Large intestine (tissue), 3 donors: Measurements from ENCODE around the gene EIF3J. TPM values are rescaled to one million over a fixed set of nuclear protein-coding genes. Genes with fewer than 3 reads are reported as not detected.
"Not testable (repeated sequence)": the region's sequence is repeated elsewhere in the genome, so short reads cannot be mapped to it uniquely, and the experiment has no call there.

Source experiments
- DNase-seq, 2 donors: peaks; one replicate each; pipeline versions ENCODE4 v3.0.0 to v3.0.0-alpha.2; 2013
- H3K27ac ChIP-seq: one replicate; pipeline ENCODE4 v1.5.1; 2013; ENCODE audit warnings: low read length
- H3K27me3 ChIP-seq: 2 replicates; pipeline ENCODE4 v1.6.1; 2013; ENCODE audit warnings: low read length; ENCODE audit not compliant: control insufficient read depth, insufficient read depth
- H3K36me3 ChIP-seq: 2 replicates; pipeline ENCODE4 v1.6.1; 2013; ENCODE audit warnings: low read length; ENCODE audit not compliant: control insufficient read depth, insufficient read depth
- H3K4me1 ChIP-seq: one replicate; pipeline ENCODE4 v1.6.1; 2013; ENCODE audit warnings: low read length; ENCODE audit not compliant: control insufficient read depth, insufficient read depth
- H3K4me3 ChIP-seq: one replicate; pipeline ENCODE4 v1.5.1; 2013; ENCODE audit warnings: low read length
- H3K9me3 ChIP-seq: one replicate; pipeline ENCODE4 v1.6.1; 2013; ENCODE audit warnings: mild to moderate bottlenecking, low read depth, low read length, moderate library complexity; ENCODE audit not compliant: control insufficient read depth
- WGBS: methylation state at CpG from one replicate; pipeline ENCODE4 v1.1.5; 2013; ENCODE audit warnings: low lambda C conversion rate; ENCODE audit not compliant: insufficient coverage; 5-methylcytosine and 5-hydroxymethylcytosine counted together
- polyA plus RNA-seq: library from polyadenylated mRNA; unstranded; fragments of 120-200 nt; gene quantifications from one replicate; pipeline ENCODE4 v1.2.1, GENCODE V29; 2013

Gene EIF3J
- polyA plus RNA-seq, 1 donor = 62.3 TPM

GRCh38 chr15:44537735-44538240, 841 bp downstream of the EIF3J start:
- H3K9me3 ChIP-seq = no peaks in the 10 kb centered on the region
- H3K4me3 ChIP-seq = peak overlapping the region; percentile 88
- H3K27me3 ChIP-seq = no peaks in the 10 kb centered on the region
- DNase-seq = peak in 1 of 2 donors; percentile 7
- peak overlapping the region; percentile 92 for H3K27ac ChIP-seq
- peaks cover 4% of the 10 kb centered on the region for H3K36me3 ChIP-seq
- peaks cover 13% of the 10 kb centered on the region for H3K4me1 ChIP-seq
- WGBS = 18% methylated on average over 2 of the region's 13 CpGs

DNA sequence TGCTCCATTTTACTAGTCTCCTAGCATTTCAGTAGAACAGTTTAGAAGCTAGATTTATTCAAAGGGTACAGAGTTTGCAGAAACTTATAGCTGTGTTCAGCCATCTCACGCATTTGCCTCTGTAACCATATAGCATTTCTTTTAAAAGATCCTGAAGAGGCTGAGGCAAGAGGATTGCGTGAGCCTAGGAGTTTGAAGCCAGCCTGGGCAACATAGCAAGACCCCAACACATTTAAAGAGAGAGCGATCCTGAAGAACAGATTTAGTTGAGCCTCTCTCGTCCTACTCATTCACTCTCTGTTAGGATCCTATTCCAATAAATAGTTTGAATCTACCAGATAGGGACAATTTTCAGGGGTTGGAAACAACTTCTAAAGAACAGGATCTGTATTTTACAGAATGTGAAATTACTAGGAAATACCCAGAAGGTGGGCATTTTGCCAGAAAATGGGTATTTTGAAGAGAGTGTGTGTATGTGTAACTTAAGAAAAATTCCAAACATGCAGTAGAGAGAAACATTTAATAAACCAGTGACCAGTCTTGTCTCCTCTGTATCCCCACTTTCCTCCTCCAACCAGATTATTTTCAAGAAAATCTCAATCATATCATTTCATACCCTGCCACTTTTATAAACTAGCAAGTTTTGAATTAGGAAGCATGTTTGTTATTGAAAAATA, 4.5 kb downstream of the EIF3J start:
- no peak overlapping the region for H3K27ac ChIP-seq
- H3K4me3 ChIP-seq = no peak overlapping the region
- H3K9me3 ChIP-seq = no peaks in the 10 kb centered on the region
- 100% methylated on average over 1 of the region's 4 CpGs for WGBS
- H3K4me1 ChIP-seq = peaks cover 6% of the 10 kb centered on the region
- peaks cover 6% of the 10 kb centered on the region for H3K36me3 ChIP-seq
- no peak for DNase-seq
- H3K27me3 ChIP-seq = no peaks in the 10 kb centered on the region

DNA sequence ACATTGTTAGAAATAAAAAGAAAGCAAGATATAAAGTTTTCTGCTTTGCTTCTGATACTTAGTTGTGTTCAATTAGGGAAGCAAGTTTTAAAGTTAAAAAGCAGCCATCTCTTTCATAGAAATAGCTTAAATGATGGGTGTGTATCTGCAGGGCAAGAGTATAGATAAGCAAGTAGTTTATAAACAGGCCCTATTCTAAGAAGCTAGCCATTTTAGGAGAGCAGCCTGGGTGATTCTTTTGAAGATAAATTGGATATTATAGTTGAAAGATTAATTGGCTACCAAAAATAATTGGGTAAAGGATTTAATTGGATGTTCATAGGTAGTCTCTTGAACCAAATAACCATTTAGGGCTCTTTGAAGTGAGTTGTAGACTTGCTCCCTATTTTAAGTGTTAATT, 5.6 kb downstream of the EIF3J start:
- no peak for DNase-seq
- no peaks in the 10 kb centered on the region for H3K9me3 ChIP-seq
- no peaks in the 10 kb centered on the region for H3K27me3 ChIP-seq
- H3K36me3 ChIP-seq = peaks cover 6% of the 10 kb centered on the region
- H3K4me1 ChIP-seq = peaks cover 6% of the 10 kb centered on the region
- H3K4me3 ChIP-seq = no peak overlapping the region
- H3K27ac ChIP-seq = no peak overlapping the region

GRCh38 chr15:44544745-44545144, 7.8 kb downstream of the EIF3J start:
- H3K4me1 ChIP-seq, H3K4me3 ChIP-seq, DNase-seq, H3K27me3 ChIP-seq, H3K9me3 ChIP-seq, H3K27ac ChIP-seq, H3K36me3 ChIP-seq: not testable (repeated sequence)
- WGBS = no CpG with 5 or more reads among the region's 5 CpGs

DNA sequence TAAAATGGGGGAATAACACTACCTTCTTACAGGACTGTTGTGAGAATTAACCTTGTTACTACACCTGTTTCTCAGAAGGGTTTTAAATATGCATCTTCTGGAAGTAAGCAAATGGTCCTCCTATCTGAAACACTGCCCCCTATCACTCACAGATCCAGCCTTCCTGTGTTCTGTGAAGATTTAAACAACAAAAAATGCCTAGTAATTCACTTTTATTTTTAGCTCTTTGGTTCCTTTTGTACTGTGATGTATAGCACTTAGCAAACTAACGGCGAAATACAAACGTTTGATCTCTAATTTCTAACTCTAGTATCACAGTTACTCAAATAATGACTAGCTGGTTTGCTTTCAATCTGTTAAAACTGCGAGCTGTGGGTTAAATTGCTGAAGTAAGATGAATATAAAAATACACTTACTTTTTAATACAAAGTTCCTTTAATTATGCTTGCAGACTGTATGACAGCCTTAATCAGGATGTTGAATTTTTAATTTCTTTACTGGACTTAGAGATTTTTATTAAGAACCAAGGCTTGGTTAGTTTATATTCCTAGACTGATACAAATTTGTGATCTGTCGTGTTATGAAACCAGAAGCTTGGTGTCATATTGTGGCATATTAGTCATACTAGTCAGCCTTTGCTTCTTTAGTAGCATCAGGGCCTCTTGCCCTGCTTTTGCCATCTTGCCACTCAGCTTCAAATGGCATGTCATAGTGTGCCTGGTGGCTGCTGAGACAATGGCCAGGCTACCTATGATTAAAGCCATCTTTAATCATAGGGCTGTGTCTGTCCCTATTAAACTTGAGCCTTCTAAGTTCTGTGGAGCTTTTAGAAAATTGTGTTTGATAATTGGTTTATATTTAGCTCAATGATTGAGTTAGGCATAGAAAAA, 9.2 kb downstream of the EIF3J start:
- WGBS = 83% methylated on average over 3 of the region's 5 CpGs
- H3K4me1 ChIP-seq = no peaks in the 10 kb centered on the region
- H3K27ac ChIP-seq = no peak overlapping the region
- no peaks in the 10 kb centered on the region for H3K9me3 ChIP-seq
- H3K27me3 ChIP-seq = no peaks in the 10 kb centered on the region
- no peak for DNase-seq
- H3K4me3 ChIP-seq = no peak overlapping the region
- H3K36me3 ChIP-seq = peaks cover 6% of the 10 kb centered on the region

GRCh38 chr15:44549152-44549551, 12.2 kb downstream of the EIF3J start:
- H3K4me1 ChIP-seq, DNase-seq, H3K27me3 ChIP-seq, H3K27ac ChIP-seq, H3K4me3 ChIP-seq, H3K9me3 ChIP-seq: not testable (repeated sequence)
- WGBS = 80% methylated on average over 2 of the region's 9 CpGs
- peaks cover 17% of the 10 kb centered on the region for H3K36me3 ChIP-seq

DNA sequence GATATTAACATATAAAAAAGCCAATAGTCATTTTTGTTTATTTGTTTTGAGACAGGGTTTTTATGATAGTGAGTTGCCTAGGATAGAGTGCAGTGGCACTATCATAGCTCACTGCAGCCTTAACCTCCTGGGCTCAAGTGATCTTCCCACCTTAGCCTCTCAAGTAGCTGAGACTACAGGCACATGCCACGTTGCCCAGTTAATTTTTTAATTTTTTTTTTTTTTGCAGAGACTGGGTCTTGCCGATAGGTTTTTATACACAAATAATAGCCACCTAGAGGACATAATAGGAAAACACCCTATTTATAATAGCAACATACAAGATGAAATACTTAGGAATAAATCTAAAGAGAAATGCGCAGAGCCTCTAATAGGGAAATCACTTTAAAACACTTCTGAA, 13.3 kb downstream of the EIF3J start:
- no peak overlapping the region for H3K4me3 ChIP-seq
- no peak for DNase-seq
- peaks cover 22% of the 10 kb centered on the region for H3K36me3 ChIP-seq
- H3K27ac ChIP-seq = no peak overlapping the region
- no peaks in the 10 kb centered on the region for H3K9me3 ChIP-seq
- no peaks in the 10 kb centered on the region for H3K4me1 ChIP-seq
- 81% methylated on average over 3 of the region's 3 CpGs for WGBS
- H3K27me3 ChIP-seq = no peaks in the 10 kb centered on the region

DNA sequence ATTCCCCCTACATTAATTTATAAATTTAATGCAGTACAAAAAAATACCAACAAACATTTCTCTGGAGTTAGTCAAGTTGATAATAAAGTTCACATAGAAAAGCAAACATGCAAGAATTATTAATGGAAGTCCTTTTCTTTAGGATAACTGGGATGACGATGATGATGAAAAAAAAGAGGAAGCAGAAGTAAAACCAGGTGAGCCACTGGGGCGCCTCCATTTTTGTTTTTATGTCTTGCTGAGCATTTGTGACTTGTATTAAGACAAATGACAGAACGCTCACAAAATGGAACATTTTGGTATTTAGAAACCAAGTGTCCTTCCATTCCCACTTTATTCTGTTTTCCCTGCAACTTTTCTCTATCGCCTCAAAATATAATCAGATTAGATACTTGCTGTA, 13.8 kb downstream of the EIF3J start:
- H3K36me3 ChIP-seq = peaks cover 26% of the 10 kb centered on the region
- 85% methylated on average over 2 of the region's 4 CpGs for WGBS
- no peaks in the 10 kb centered on the region for H3K4me1 ChIP-seq
- no peak overlapping the region for H3K4me3 ChIP-seq
- H3K27me3 ChIP-seq = no peaks in the 10 kb centered on the region
- no peaks in the 10 kb centered on the region for H3K9me3 ChIP-seq
- H3K27ac ChIP-seq = no peak overlapping the region
- no peak for DNase-seq

GRCh38 chr15:44554934-44555723, 18.2 kb downstream of the EIF3J start:
- no peaks in the 10 kb centered on the region for H3K4me1 ChIP-seq
- no peaks in the 10 kb centered on the region for H3K9me3 ChIP-seq
- H3K4me3 ChIP-seq = no peak overlapping the region
- no peaks in the 10 kb centered on the region for H3K27me3 ChIP-seq
- 93% methylated on average over 2 of the region's 4 CpGs for WGBS
- peaks cover 58% of the 10 kb centered on the region for H3K36me3 ChIP-seq
- no peak for DNase-seq
- no peak overlapping the region for H3K27ac ChIP-seq

GRCh38 chr15:44560926-44561325, 24.0 kb downstream of the EIF3J start:
- H3K4me1 ChIP-seq, H3K27ac ChIP-seq, H3K9me3 ChIP-seq, DNase-seq, H3K27me3 ChIP-seq, H3K4me3 ChIP-seq: not testable (repeated sequence)
- H3K36me3 ChIP-seq = peaks cover 83% of the 10 kb centered on the region
